IPS-NIHi7 (cell line): ENCODE results near the gene TPPP.
"Not testable (repeated sequence)": the region's sequence is repeated elsewhere in the genome, so short reads cannot be mapped to it uniquely, and the experiment has no call there.

Source experiments
- DNase-seq: peaks from one replicate; pipeline ENCODE4 v3.0.0; 2012; ENCODE audit warnings: mixed read lengths; ENCODE audit errors: extremely low spot score

TPPP gene

DNA sequence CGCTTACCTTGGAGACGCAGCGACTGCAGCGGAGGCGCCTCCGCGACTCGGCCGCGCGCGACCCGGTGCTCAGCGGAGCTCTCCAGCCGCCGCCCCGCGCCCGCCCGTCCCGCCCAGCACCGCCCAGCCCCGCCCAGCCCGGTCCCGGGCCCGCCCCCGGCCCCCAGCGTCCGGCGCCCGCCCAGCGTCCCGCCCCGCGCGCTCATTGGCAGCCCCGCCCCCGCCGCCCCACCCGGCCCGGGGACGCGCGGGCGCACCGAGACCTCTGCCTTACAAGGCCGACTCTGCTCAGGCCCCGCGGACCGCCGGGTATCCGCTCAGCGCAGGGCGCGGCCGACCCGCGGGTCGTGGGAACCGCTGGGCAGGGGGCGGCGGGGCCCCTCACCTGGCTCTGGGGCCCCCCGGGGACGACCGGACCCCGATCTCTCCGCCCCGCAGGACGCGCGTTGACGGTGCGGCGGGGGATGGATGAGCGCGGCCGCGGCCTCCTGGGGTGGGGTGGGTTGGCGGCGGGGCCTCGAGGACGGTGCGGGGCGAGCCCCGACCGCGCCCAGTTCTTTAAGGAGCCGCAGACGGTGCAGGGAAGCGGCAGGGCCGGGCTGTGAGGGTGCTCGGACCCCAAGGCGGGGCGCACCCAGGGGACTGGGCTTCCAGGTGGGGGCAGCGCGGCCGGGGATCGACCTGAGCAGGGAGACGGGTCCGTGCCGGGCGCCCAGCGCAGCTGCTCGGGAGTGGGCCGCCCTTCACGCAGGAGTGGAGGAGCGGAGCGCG lies at the start of gene TPPP:
TPPP (minus strand) TSS at position 82 of the 771 bp plus-strand sequence. CDS start 15,292 bp downstream, outside the sequence.
- peak; percentile 98 for DNase-seq

GRCh38 chr5:742276-742675 lies 49.1 kb upstream of the TPPP start:
- not testable (repeated sequence) for DNase-seq

GRCh38 chr5:734145-734544 lies 41.0 kb upstream of the TPPP start:
- not testable (repeated sequence) for DNase-seq

DNA sequence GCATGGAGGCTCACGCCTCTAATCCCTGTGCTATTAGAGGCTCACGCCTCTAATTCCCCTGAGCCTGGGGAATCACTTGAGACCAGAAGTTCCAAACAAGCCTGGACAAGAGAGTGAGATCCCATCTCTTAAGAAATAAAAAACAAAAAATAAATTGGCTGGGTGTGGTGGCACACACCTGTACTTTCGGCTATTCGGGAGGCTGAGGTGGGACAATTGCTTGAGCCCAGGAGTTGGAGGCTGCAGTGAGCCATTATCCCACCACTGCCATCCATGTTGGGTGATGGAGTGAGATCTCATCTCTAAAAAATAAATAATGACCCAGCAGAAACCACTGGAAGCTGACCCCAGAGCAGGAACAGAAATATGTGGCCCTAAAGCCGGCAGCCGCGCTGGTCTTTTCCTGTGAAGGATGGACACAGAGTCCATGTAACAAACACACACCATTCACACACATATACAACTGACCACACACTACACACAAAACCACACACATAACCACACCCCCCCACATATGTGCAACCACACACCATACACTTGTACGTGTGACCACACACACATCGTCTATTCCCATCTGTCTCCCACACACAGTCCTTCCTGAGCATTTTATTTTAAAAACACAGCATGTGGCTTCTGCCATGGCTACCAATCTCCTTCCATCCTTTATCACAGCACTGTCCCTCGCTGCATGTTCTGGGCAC lies 39.8 kb upstream of the TPPP start:
- not testable (repeated sequence) for DNase-seq

GRCh38 chr5:729225-729624 lies 36.1 kb upstream of the TPPP start:
- not testable (repeated sequence) for DNase-seq

DNA sequence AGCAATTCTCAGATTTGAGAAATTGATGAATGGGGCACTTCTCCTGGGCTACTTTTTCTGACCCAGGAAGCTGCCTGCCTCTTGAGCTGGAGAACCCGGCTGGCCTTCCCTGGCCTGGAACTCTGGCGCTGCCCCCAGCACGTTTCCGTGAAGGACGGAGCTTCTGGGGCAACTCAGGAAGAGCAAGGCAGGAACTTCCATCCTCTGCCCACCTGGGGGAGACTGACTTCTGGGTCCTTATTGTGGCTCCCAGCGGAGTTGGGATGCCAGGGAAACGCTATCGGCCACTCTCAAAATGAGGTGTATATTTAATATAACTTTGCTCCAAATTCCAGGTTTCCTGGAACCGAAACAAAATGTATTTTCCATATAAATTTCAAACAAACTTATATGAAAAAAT lies 33.9 kb upstream of the TPPP start:
- DNase-seq: not testable (repeated sequence)

DNA sequence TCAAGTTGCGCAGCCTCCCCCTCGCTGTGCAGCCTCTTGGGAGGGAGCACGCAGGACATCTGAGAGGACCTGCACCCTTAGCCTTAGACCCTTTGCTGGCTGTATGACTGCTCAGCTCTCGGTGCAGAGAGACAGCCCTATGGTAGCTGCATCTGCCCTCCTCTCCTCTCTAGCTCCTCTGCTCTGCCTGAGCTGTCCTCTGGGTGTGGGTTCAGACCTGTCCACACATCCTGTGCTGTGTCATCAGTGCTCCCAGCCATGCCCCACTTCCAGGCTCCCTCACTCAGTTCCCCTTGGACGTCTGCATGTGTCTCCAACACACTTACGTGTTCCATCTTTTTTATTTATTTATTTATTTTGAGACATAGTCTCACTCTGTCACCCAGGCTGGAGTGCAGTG lies 30.7 kb upstream of the TPPP start:
- DNase-seq: not testable (repeated sequence)

DNA sequence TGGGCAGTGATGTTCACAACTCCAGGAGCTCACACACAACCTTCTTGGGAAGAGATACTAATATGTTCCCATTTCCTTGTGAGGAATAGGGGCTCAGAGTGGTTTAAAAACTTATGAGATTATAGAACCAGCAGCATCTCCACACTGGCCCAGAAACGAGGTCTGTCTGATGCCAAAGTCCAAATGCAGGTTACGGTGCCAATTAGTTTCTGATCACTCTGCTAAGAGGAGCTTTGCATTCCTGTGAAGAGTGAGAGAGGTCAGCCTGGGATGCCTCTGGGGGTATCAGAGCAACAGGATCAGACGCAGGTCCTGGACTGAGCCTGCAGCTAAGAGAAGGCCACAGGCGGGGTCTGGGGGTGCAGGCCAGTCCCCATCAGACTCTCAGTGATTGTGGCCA lies 30.2 kb upstream of the TPPP start:
- DNase-seq: not testable (repeated sequence)

DNA sequence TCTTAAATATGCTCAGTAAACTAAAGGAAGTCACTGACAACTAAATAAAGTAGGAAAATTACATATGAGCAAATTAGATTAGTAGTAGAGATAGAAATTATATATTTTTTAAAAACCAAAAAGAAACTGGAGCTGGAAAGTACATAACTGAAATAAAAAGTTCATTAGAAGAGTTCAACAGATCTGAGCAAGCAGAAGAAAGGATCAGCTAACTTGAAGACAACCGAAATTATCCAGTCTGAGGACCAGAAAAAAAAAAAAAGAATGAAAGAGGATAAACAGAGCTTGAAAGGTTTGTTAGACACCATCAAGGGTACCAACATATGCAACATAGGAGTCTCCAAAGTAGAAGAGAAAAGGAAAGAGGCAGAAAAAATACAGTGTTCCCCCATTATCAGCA lies 26.2 kb upstream of the TPPP start:
- DNase-seq: not testable (repeated sequence)

GRCh38 chr5:717143-717542 lies 24.0 kb upstream of the TPPP start:
- DNase-seq: no peak

- not testable (repeated sequence) for DNase-seq
These were observed 23.6 kb upstream of the TPPP start for GRCh38 chr5:716740-717139.

DNA sequence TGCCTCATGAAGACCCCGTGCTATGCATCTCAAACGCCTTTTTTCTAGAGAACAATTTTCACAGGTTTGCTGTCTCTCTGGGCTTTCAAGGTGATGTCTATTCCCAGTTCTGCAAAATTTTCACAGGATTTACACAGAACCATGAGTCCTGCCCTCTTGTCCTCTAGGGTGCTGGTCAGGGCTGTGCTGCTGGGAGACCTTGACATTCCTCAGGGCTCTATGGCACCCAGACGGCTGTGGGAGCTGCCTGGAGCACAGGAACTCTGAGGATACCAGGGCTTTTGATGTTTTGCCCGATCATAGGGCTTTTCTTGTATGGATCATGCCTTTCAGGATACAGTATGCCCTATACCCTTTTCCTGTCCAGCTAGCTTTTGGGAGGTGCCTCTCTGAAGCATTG lies 22.5 kb upstream of the TPPP start:
- not testable (repeated sequence) for DNase-seq

DNA sequence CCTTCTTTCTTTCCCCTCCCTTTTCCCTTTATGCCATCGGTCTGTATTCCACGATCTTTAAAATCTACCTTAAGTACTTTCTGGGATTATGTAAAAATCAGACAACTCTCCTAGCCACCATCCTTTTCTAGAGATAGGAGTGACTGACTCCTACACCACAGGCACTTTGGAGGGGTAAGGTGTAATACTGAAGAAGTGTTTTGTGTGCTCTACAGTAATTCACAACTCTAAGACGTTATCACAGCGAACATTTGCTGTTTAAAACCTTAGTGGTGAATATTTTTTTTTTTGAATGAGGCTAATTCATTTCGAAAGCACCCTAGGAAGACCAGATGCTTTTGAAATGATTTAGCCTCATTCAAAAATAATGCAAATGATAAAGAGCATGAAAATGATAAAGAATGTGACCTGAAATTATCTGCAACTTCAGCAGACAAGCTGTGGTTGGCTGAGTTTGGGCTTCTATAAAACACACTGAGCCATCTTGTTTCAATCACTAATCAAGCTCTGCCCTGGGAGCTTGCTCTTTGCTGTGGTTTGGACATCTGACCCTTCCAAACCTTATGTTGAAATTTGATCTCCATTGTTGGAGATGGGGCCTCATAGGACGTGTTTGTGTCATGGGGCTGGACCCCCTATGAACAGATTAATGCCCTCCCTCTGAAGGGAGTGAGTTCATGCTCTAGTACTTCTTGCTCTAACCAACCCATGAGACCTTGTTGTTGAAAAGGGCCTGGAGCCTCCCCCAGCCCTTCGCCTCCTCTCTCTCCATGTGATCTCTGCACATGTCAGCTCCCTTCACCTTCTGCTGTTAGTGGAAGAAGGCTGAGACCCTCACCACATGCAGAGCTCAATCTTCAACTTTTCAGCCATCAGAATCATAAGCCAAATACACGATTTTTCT lies 21.3 kb upstream of the TPPP start:
- not testable (repeated sequence) for DNase-seq

DNA sequence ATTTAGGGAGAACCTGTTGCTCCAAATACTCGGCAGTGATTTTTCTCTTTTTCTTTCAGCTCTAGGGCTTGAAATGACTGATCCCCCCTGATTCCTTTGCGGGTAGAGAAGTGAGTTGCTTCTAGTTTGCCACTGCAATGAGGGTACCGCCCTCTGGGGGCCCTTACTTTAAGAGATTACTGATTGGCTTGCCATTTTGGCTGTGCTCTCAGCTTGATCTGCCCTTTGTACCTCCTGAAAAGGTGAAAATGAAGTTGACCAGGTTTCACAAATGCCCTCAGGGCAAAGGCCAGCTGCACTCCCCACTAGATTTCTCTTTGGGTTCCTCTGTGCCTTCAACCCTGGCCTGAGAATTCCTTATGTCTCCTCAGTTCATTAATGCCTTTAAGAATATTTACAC lies 20.5 kb upstream of the TPPP start:
- not testable (repeated sequence) for DNase-seq

GRCh38 chr5:708848-709517 lies 15.8 kb upstream of the TPPP start:
- not testable (repeated sequence) for DNase-seq

DNA sequence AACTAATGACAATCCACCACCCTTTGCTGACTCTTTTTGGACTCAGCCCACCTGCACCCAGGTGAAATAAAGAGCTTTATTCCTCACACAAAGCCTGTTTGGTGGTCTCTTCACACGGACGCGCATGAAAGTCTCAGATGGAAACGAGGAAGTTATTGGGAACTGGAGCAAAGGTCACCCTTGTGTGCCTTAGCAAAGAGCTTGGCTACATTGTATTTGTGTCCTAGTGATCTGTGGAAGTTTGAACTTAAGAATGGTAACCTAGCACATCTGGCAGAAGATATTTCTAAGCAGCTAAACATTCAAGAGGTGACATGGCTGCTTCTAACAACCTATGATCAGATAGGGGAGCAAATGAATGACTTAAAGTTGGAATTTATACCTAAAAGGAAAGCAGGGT lies 15.2 kb upstream of the TPPP start:
- not testable (repeated sequence) for DNase-seq

- not testable (repeated sequence) for DNase-seq
These were observed 13.0 kb upstream of the TPPP start for GRCh38 chr5:706127-706526.

DNA sequence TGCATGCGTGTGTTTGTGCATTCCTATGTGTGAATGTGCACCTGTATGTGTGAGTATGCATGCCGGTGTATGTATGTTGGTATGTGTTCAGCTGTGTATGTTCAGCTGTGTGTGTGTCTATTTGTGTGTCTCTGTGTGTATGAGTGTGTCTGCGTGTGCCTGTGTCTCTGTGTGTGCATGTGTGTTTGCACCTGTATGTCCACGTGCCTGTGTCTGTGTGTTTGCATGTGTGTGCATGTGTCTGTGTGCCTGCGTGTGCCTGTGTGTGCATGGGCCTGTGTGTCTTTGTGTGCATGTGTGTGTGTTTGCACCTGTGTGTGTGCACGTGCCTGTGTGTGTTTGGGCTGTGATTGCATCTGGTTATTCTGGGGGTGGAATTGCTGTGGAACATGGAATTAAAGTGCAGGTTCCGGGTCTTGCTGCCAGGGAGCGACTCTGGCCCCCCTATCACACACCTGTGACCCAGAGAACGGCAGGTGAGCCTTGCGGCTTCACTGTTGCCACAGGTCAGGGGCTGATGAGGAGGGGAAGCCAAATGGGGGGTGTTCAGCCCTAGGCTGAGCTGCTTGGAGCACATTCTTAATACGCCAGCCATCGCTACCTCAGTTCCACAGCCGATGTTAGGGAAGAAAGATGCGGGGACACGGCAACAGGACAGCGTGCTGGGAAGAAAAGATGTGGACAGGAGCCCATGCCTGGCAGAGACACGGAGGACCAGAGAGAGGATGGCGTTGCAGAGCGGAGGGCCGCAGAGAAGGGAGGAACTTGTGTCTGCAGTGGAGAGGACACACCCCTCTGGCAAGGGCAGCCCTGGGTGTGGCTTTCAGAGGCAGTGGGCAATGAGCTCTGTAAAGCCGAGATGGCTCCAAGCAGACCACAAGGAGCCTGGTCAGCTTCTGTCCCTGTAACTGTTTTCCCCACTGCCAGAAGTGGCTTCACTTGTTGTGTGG lies 3.9 kb upstream of the TPPP start:
- not testable (repeated sequence) for DNase-seq

DNA sequence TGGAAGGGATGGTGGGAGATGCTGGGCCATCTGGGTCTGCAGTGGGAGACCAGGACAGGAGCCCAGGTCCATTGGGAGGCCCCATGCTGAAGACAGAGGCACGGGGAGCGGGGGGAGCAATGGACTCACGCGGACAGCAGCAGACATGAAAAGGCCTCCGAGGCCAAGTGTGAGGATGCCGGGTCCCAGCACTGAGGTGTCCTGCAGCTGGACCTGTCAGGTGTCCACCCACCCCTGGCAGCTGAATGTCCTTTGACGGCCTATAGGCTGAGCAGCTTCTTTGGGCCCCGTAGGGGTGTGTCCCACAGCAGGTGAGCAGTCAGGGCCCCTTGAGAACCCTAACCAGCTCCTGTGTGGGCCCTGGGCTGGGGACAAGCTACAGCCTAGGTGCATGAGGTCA lies 3.0 kb upstream of the TPPP start:
- not testable (repeated sequence) for DNase-seq

GRCh38 chr5:695475-695874 lies 2.3 kb upstream of the TPPP start:
- not testable (repeated sequence) for DNase-seq
